ENCODE measurements around the gene LRRC46. TPM values are rescaled to one million over a fixed set of nuclear protein-coding genes. Genes with fewer than 3 reads are reported as not detected.

Gene LRRC46
- total and polyA plus RNA-seq, 2 experiments from 2014 or later, result 0.95 TPM; not detected in 1

DNA sequence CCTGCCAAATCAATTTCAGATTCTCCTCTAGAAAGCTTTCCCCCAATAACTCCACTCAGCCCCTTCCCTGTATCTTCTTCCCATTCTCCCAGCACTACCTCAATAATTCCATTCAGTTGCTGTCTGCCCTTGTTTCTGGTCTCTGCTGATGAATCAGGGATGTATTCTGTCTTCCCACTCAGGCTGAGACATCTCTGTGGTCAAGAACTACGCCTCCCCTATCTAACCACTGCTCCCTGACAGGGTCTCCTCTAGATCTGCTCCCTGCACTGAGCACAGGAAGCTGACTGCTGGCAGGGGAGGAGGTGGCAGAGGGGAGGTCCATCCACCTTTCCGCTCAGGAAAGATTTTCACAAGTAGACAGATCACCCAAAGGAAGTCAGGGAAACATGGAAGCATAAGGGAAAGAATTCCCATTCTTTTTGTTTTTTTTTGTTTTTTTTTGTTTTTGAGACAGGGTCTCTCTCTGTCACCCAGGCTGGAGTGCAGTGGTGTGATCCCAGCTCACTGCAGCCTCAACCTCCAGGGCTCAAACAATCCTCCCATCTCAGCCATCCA, 47.6 kb downstream of the LRRC46 start:
- H3K4me1 ChIP-seq (ENCODE audit: insufficient read depth), result peaks cover 30% of the 10 kb centered on the region
- TF ChIP-seq EZH2phosphoT487 (IDR thresholded peaks at IDR 0.05; ENCODE audit: insufficient read depth, low read depth) (no peak), EZH2 (IDR thresholded peaks at IDR 0.05; ENCODE audit: insufficient read depth, poor library complexity, severe bottlenecking) (no peak)
- peak overlapping the region; percentile 54 for H3K27ac ChIP-seq
- peaks cover 23% of the 10 kb centered on the region for H3F3A ChIP-seq (ENCODE audit: insufficient read depth)
- H3K9me3 ChIP-seq (ENCODE audit: low read depth), result no peaks in the 10 kb centered on the region
- H2AFZ ChIP-seq, result peak overlapping the region; percentile 46
- no peaks in the 10 kb centered on the region for H3K79me2 ChIP-seq (ENCODE audit: insufficient read depth)
- no peaks in the 10 kb centered on the region for H3K27me3 ChIP-seq (replicated peaks; ENCODE audit: insufficient read depth)
- no peaks in the 10 kb centered on the region for H4K20me1 ChIP-seq (ENCODE audit: insufficient read depth)
- no peaks in the 10 kb centered on the region for H3K36me3 ChIP-seq (ENCODE audit: low read depth)
- in situ Hi-C loops (cut with MboI), result no loop called here
- 0 out of 2 replicates have a peak overlapping the region, but pooled peaks have one; percentile 14 for H3K9ac ChIP-seq
- WGBS, 2 experiments (ENCODE audit: low coverage in 1 of 2, low lambda C conversion rate in 2 of 2, missing lambda C conversion rate in 2 of 2), result 34 to 39% methylated on average over 2 of the region's 2 CpGs
- H3K9me2 ChIP-seq (ENCODE audit: insufficient read depth), result no peaks in the 10 kb centered on the region
- H3K4me3 ChIP-seq, result no peak overlapping the region
- H3K4me2 ChIP-seq (ENCODE audit: unreplicated experiment), result peak overlapping the region; percentile 66
- peak; percentile 79 for DNase-seq

DNA sequence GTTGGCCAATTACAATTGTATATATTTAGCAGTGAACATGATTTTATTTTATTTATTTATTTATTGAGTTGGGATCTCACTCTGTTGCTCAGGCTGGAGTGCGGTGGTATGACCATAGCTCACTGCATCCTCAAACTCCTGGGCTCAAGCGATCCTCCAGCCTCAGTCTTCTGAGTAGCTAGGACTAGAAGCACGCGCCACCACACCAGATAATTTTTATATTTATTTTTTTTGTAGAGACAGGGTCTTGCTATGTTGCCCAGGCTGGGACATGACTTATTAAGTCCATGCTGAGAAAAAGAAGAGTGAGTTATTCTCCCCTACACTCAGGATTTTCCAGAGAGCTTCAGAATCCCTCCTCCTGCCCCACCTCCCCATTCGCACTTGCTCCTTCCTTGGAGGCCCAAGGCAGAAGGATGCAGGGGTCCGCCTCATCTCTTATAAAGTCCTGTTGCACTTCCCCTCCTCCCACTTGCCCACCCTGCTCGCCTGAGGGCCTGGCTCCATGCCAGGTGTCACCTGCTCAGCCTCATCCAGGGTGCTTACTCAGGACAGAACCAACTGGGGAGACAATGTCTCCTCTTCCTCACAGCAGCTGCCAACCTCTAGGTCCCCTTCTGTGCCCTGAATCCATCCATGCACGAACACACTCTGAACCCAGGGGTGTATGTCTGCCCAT, 48.4 kb downstream of the LRRC46 start:
- 86 to 87% methylated on average over 8 of the region's 8 CpGs for whole genome bisulfite sequencing, 2 experiments (ENCODE audit: low coverage in 1 of 2, low lambda C conversion rate in 2 of 2, missing lambda C conversion rate in 2 of 2)
- no peak overlapping the region for H3K4me2 ChIP-seq (ENCODE audit: unreplicated experiment)
- no peak overlapping the region for H2AFZ ChIP-seq

DNA sequence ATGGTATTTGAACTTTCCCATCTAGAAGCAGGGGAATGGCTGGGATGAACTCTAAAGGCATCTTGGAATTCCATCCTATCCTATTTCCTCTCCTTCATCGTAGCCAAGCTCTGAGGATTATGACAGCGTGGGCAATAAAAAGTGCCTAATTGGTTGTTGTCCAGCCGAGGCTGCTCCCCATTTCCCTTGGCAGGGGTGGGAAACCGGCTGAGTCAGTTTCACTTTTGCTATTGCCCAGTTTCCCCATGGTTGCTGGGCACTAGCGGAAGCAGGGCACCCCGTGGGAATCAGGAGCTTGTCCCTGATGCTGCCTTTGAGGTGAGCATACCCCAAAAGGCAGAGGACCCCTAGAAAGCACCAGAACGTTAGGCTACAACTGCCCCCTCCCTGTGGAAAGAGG, 50.8 kb downstream of the LRRC46 start:
- DNase-seq, result peak; percentile 85
- H3K27ac ChIP-seq, result peak overlapping the region; percentile 61
- H3K9me3 ChIP-seq (ENCODE audit: low read depth), result no peaks in the 10 kb centered on the region
- no peaks in the 10 kb centered on the region for H4K20me1 ChIP-seq (ENCODE audit: insufficient read depth)
- 13 to 16% methylated on average over 7 of the region's 7 CpGs for WGBS, 2 experiments (ENCODE audit: low coverage in 1 of 2, low lambda C conversion rate in 2 of 2, missing lambda C conversion rate in 2 of 2)
- H3K79me2 ChIP-seq (ENCODE audit: insufficient read depth), result no peaks in the 10 kb centered on the region
- no peak for TF ChIP-seq EZH2 (IDR thresholded peaks at IDR 0.05; ENCODE audit: insufficient read depth, poor library complexity, severe bottlenecking)
- no peak for TF ChIP-seq EZH2phosphoT487 (IDR thresholded peaks at IDR 0.05; ENCODE audit: insufficient read depth, low read depth)
- H2AFZ ChIP-seq, result peak overlapping the region; percentile 84
- in situ Hi-C loops (cut with MboI), result no loop called here
- H3F3A ChIP-seq (ENCODE audit: insufficient read depth), result peaks cover 23% of the 10 kb centered on the region
- no peaks in the 10 kb centered on the region for H3K27me3 ChIP-seq (replicated peaks; ENCODE audit: insufficient read depth)
- H3K4me1 ChIP-seq (ENCODE audit: insufficient read depth), result peaks cover 24% of the 10 kb centered on the region
- peak overlapping the region; percentile 46 for H3K4me3 ChIP-seq
- H3K9ac ChIP-seq, result peak overlapping the region; percentile 61
- peak overlapping the region; percentile 59 for H3K4me2 ChIP-seq (ENCODE audit: unreplicated experiment)
- H3K9me2 ChIP-seq (ENCODE audit: insufficient read depth), result no peaks in the 10 kb centered on the region
- H3K36me3 ChIP-seq (ENCODE audit: low read depth), result no peaks in the 10 kb centered on the region

More for the DNA sequence above, 48.4 kb downstream of the LRRC46 start:
- Histone ChIP-seq H3K79me2 (ENCODE audit: insufficient read depth) (no peaks in the 10 kb centered on the region), H3K4me1 (ENCODE audit: insufficient read depth) (peaks cover 30% of the 10 kb centered on the region), H3K9ac (no peak overlapping the region), H4K20me1 (ENCODE audit: insufficient read depth) (no peaks in the 10 kb centered on the region), H3K9me3 (ENCODE audit: low read depth) (no peaks in the 10 kb centered on the region), H3K36me3 (ENCODE audit: low read depth) (no peaks in the 10 kb centered on the region), H3K27ac (no peak overlapping the region), H3K9me2 (ENCODE audit: insufficient read depth) (no peaks in the 10 kb centered on the region), H3F3A (ENCODE audit: insufficient read depth) (peaks cover 23% of the 10 kb centered on the region), H3K27me3 (replicated peaks; ENCODE audit: insufficient read depth) (no peaks in the 10 kb centered on the region), H3K4me3 (no peak overlapping the region)
- TF ChIP-seq EZH2phosphoT487 (IDR thresholded peaks at IDR 0.05; ENCODE audit: insufficient read depth, low read depth) (no peak), EZH2 (IDR thresholded peaks at IDR 0.05; ENCODE audit: insufficient read depth, poor library complexity, severe bottlenecking) (no peak)
- no peak for DNase-seq
- in situ Hi-C loops (cut with MboI), result no loop called here

DNA sequence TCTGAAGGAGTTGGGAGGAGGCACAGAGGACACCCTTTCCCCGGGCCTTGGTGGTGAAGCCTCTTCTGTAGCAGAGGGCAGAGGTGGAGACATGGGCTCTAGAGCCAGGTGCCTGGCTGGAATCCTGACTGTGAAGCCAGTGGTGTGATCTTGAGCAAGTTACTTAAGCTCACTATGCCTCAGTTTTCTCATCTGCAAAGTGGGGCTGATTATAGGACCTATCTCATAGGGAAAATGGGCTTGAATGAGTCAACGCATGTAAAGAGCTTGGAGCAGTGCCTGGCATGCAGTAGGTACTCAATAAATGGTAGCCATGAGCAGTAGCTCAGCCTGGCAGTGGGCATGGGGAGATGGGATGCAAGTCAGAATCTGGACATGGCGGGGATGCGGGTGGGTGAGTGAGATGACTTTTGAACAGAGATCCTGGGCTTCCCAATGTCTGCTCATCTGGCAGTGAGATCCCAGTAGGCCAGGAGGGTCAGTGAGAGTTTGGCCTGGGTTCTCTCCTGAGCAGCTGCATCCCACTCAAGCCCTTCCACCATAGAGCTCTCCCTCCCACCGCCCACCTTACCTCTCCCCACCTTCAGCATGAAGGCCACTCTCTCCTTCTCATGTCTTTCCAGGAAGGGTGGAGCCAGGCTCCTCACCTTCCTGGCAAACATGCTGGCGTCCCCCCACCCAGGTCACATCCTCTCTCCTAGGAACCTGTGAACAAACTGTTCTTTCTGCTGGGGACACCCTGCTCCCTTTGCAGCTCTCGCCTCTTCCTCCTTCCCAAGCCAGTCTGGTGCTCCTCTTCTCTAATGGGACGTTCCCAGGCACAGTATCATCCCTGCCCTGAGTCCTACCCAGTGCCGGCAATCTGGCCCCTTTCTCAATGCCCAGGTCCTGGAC, 51.5 kb downstream of the LRRC46 start:
- no peak for DNase-seq
- peak overlapping the region; percentile 59 for H3K4me2 ChIP-seq (ENCODE audit: unreplicated experiment)
- 86% methylated on average over 9 of the region's 9 CpGs for WGBS, 2 experiments (ENCODE audit: low coverage in 1 of 2, low lambda C conversion rate in 2 of 2, missing lambda C conversion rate in 2 of 2)

More for the DNA sequence above, 51.5 kb downstream of the LRRC46 start:
- Histone ChIP-seq H3K27me3 (replicated peaks; ENCODE audit: insufficient read depth) (no peaks in the 10 kb centered on the region), H2AFZ (peak overlapping the region; percentile 84), H3K9me3 (ENCODE audit: low read depth) (no peaks in the 10 kb centered on the region), H3K4me1 (ENCODE audit: insufficient read depth) (peaks cover 24% of the 10 kb centered on the region), H3K4me3 (peak overlapping the region; percentile 46), H3F3A (ENCODE audit: insufficient read depth) (peaks cover 23% of the 10 kb centered on the region), H4K20me1 (ENCODE audit: insufficient read depth) (no peaks in the 10 kb centered on the region), H3K79me2 (ENCODE audit: insufficient read depth) (no peaks in the 10 kb centered on the region), H3K9ac (peak overlapping the region; percentile 61), H3K27ac (peak overlapping the region; percentile 61), H3K36me3 (ENCODE audit: low read depth) (no peaks in the 10 kb centered on the region), H3K9me2 (ENCODE audit: insufficient read depth) (no peaks in the 10 kb centered on the region)
- in situ Hi-C loops (cut with MboI), result no loop called here
- TF ChIP-seq EZH2 (IDR thresholded peaks at IDR 0.05; ENCODE audit: insufficient read depth, poor library complexity, severe bottlenecking) (no peak), EZH2phosphoT487 (IDR thresholded peaks at IDR 0.05; ENCODE audit: insufficient read depth, low read depth) (no peak)
